ENCODE data around the gene SFMBT2. TPM values are rescaled to one million over a fixed set of nuclear protein-coding genes. Genes with fewer than 3 reads are reported as not detected.

Gene SFMBT2
- total RNA-seq, 2 experiments from 2014 or later: 7.9 to 8.3 TPM

DNA sequence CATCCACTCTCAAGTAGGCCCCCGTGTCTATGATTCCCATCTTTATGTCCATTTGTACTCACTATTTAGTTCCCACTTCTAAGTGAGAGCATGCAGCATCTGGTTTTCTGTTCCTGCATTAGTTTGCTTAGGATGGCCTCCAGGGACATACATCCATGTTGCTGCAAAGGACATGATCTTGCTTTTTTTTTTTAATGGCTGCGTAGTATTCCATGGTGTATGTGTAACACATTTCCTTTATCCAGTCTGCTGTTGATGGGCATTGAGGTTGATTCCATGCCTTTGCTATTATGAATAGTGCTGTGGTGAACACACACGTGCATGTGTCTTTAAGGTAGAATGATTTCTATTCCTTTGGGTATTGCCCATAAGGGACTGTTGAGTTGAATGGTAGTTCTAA is 67.8 kb downstream of the SFMBT2 start:
- no peak overlapping the region for H3K27ac ChIP-seq (ENCODE audit: low read depth, low read length, poor library complexity, severe bottlenecking)
- H3K9me2 ChIP-seq (ENCODE audit: insufficient read depth, low read length): no peaks in the 10 kb centered on the region
- no peak overlapping the region for H2AFZ ChIP-seq (ENCODE audit: low read length)
- no peak overlapping the region for H3K4me3 ChIP-seq (ENCODE audit: low read depth, low read length, poor library complexity, severe bottlenecking)
- TF ChIP-seq EZH2phosphoT487 (IDR thresholded peaks at IDR 0.05; ENCODE audit: borderline replicate concordance, low read depth, low read length): no peak
- TF ChIP-seq, protein P1, sequence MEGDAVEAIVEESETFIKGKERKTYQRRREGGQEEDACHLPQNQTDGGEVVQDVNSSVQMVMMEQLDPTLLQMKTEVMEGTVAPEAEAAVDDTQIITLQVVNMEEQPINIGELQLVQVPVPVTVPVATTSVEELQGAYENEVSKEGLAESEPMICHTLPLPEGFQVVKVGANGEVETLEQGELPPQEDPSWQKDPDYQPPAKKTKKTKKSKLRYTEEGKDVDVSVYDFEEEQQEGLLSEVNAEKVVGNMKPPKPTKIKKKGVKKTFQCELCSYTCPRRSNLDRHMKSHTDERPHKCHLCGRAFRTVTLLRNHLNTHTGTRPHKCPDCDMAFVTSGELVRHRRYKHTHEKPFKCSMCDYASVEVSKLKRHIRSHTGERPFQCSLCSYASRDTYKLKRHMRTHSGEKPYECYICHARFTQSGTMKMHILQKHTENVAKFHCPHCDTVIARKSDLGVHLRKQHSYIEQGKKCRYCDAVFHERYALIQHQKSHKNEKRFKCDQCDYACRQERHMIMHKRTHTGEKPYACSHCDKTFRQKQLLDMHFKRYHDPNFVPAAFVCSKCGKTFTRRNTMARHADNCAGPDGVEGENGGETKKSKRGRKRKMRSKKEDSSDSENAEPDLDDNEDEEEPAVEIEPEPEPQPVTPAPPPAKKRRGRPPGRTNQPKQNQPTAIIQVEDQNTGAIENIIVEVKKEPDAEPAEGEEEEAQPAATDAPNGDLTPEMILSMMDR (conservative IDR thresholded peaks at IDR 0.05; ENCODE audit: low read length): no peak
- no TSS peak for BruUV-seq (replicated peaks)
- peaks cover 11% of the 10 kb centered on the region; the same call in 1 of the 2 replicates for H3K36me3 ChIP-seq (ENCODE audit: insufficient read depth, low read length)
- ChIA-PET CTCF (ENCODE audit: unreplicated experiment) (no interaction called here), POLR2A (no interaction called here)
- H3K4me1 ChIP-seq (ENCODE audit: insufficient read depth, low read length, poor library complexity, severe bottlenecking): no peaks in the 10 kb centered on the region
- peaks cover 13% of the 10 kb centered on the region; the same call in 1 of the 2 replicates for H3K9me3 ChIP-seq (ENCODE audit: low read length)
- H4K20me1 ChIP-seq (ENCODE audit: insufficient read depth, low read length): no peaks in the 10 kb centered on the region
- no peak for DNase-seq (ENCODE audit: low spot score)
- intact Hi-C loops (cut with micrococcal nuclease; ENCODE audit: unreplicated experiment): no loop called here
- no peaks in the 10 kb centered on the region for H3K79me2 ChIP-seq (ENCODE audit: insufficient read depth, low read depth, low read length)
- no peak overlapping the region for H3K4me2 ChIP-seq (ENCODE audit: low read length)

DNA sequence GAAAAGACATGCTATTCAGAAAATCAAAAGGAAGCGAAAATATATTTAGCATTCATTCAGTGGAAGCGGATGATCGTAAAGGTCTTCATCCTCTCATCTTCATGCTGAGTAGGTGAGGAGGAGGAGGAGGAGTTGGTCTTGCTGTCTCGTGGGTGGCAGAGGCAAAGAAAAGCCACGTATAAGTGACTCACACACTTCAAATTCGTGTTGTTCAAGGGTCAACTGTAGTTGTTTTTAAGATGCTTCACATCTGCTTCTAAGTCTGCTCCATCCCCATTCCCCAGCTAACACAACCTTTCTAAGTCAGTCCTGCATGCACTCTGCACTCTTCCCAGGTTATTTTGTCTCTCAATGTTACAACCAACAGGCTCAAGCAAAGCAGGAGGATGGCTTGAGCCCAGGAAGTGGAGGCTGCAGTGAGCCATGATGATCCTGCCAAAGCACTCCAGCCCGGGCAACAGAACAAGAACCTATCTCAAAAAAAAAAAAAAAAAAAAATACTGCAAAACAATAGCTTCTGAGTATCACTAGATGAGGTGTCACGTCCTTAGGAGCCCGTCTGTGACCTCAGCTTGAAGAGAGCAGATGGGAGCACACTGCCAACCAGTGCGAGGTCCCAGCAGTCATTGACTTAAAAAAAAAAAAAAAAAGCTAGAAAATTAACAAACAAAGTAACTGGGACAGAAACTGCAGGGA is 70.5 kb downstream of the SFMBT2 start:
- intact Hi-C loops (cut with micrococcal nuclease; ENCODE audit: unreplicated experiment): no loop called here
- H3K79me2 ChIP-seq (ENCODE audit: insufficient read depth, low read depth, low read length): no peaks in the 10 kb centered on the region
- TF ChIP-seq, protein P1 (conservative IDR thresholded peaks at IDR 0.05; ENCODE audit: low read length): no peak
- no peak for TF ChIP-seq EZH2phosphoT487 (IDR thresholded peaks at IDR 0.05; ENCODE audit: borderline replicate concordance, low read depth, low read length)
- DNase-seq (ENCODE audit: low spot score): no peak
- H3K27ac ChIP-seq (ENCODE audit: low read depth, low read length, poor library complexity, severe bottlenecking): no peak overlapping the region
- ChIA-PET CTCF (ENCODE audit: unreplicated experiment) (no interaction called here), POLR2A (interaction anchor here (0.7 kb wide), 2 partner anchors 35 to 156 kb away, joined by 4 to 5 read pairs; no protein-coding TSS in a partner anchor)
- no peaks in the 10 kb centered on the region for H4K20me1 ChIP-seq (ENCODE audit: insufficient read depth, low read length)
- no peak overlapping the region for H3K4me2 ChIP-seq (ENCODE audit: low read length)
- peaks cover 9% of the 10 kb centered on the region for H3K4me1 ChIP-seq (ENCODE audit: insufficient read depth, low read length, poor library complexity, severe bottlenecking)
- peaks cover 13% of the 10 kb centered on the region; the same call in 1 of the 2 replicates for H3K9me3 ChIP-seq (ENCODE audit: low read length)
- peaks cover 14% of the 10 kb centered on the region; the same call in 1 of the 2 replicates for H3K36me3 ChIP-seq (ENCODE audit: insufficient read depth, low read length)
- no peaks in the 10 kb centered on the region for H3K9me2 ChIP-seq (ENCODE audit: insufficient read depth, low read length)
- no peak overlapping the region for H3K4me3 ChIP-seq (ENCODE audit: low read depth, low read length, poor library complexity, severe bottlenecking)
- no TSS peak for BruUV-seq (replicated peaks)
- no peak overlapping the region for H2AFZ ChIP-seq (ENCODE audit: low read length)

DNA sequence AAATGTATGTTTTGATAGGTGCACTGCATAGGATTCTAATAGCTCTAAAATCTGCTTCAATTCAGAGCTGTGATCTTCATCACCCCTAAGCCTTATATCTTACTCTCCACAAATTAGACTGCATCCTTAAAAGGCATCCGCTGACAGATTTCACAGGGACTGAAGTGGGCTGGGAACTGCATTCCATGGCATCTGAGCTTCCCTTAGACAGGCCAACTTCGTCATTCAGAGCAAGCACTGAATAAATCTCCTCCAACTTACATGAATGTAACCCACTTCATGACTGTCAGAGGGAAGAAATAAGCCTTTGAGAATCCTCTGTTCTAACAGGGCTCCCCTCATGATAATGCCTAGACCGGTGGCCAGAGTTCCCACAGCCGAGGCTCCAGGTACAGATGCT is 71.3 kb downstream of the SFMBT2 start:
- Histone ChIP-seq H3K79me2 (ENCODE audit: insufficient read depth, low read depth, low read length) (no peaks in the 10 kb centered on the region), H3K36me3 (ENCODE audit: insufficient read depth, low read length) (peaks cover 14% of the 10 kb centered on the region; the same call in 1 of the 2 replicates), H3K4me3 (ENCODE audit: low read depth, low read length, poor library complexity, severe bottlenecking) (no peak overlapping the region), H3K27ac (ENCODE audit: low read depth, low read length, poor library complexity, severe bottlenecking) (no peak overlapping the region), H4K20me1 (ENCODE audit: insufficient read depth, low read length) (no peaks in the 10 kb centered on the region), H3K9me3 (ENCODE audit: low read length) (peaks cover 13% of the 10 kb centered on the region; the same call in 1 of the 2 replicates), H3K4me1 (ENCODE audit: insufficient read depth, low read length, poor library complexity, severe bottlenecking) (peaks cover 9% of the 10 kb centered on the region), H3K4me2 (ENCODE audit: low read length) (no peak overlapping the region), H3K9me2 (ENCODE audit: insufficient read depth, low read length) (no peaks in the 10 kb centered on the region), H2AFZ (ENCODE audit: low read length) (no peak overlapping the region)
- intact Hi-C loops (cut with micrococcal nuclease; ENCODE audit: unreplicated experiment): no loop called here
- TF ChIP-seq, protein P1 (conservative IDR thresholded peaks at IDR 0.05; ENCODE audit: low read length): no peak
- no peak for TF ChIP-seq EZH2phosphoT487 (IDR thresholded peaks at IDR 0.05; ENCODE audit: borderline replicate concordance, low read depth, low read length)
- POLR2A ChIA-PET: no interaction called here
- DNase-seq (ENCODE audit: low spot score): no peak
- no TSS peak for BruUV-seq (replicated peaks)
- CTCF ChIA-PET (ENCODE audit: unreplicated experiment): no interaction called here

Data from OCI-LY7 (cell line).